GM23338 (cell line): Measurements from ENCODE around the gene ZNF516. TPM values are rescaled to one million over a fixed set of nuclear protein-coding genes. Genes with fewer than 3 reads are reported as not detected.

Experiments used
- ATAC-seq: fragments of 200-7000 bp; cut with Tn5 transposase; 3 replicates; pipeline ENCODE4 v1.9.1; 2020
- DNase-seq: peaks from one replicate; pipeline ENCODE4 v3.0.0-alpha.2; 2015; ENCODE audit warnings: low spot score
- H2AFZ ChIP-seq: fragments of 200-600 bp; sonication (generic); 2 replicates; pipeline ENCODE4 v1.8.0; 2016; ENCODE audit warnings: antibody characterized with exemption, mild to moderate bottlenecking, moderate library complexity
- H3F3A ChIP-seq: fragments of 200-600 bp; sonication (generic); replicated peaks from 2 replicates; pipeline ENCODE4 v1.8.0; 2017; ENCODE audit warnings: antibody characterized with exemption, mixed run types, low read depth
- H3K27ac ChIP-seq: fragments of 200-600 bp; sonication (generic); 2 replicates; pipeline ENCODE4 v1.6.1; 2016; ENCODE audit warnings: low read depth
- H3K27me3 ChIP-seq: fragments of 200-600 bp; sonication (generic); 2 replicates; pipeline ENCODE4 v1.8.0; 2016; ENCODE audit warnings: mild to moderate bottlenecking, mixed run types, moderate library complexity; ENCODE audit not compliant: insufficient read depth
- H3K36me3 ChIP-seq: fragments of 200-600 bp; sonication (generic); 2 replicates; pipeline ENCODE4 v1.8.0; 2016; ENCODE audit warnings: mild to moderate bottlenecking; ENCODE audit not compliant: insufficient read depth
- H3K4me1 ChIP-seq: fragments of 200-600 bp; sonication (generic); 2 replicates; pipeline ENCODE4 v1.8.0; 2016; ENCODE audit warnings: mild to moderate bottlenecking, moderate library complexity; ENCODE audit not compliant: insufficient read depth
- H3K4me2 ChIP-seq: fragments of 200-600 bp; sonication (generic); 2 replicates; pipeline ENCODE4 v1.7.1; 2017; ENCODE audit warnings: mixed run types
- H3K4me3 ChIP-seq: fragments of 200-600 bp; sonication (generic); 2 replicates; pipeline ENCODE4 v1.6.1; 2016; ENCODE audit warnings: mixed run types
- H3K79me2 ChIP-seq: fragments of 200-600 bp; sonication (generic); replicated peaks from 2 replicates; pipeline ENCODE4 v1.8.0; 2017; ENCODE audit warnings: mild to moderate bottlenecking; ENCODE audit not compliant: insufficient read depth
- H3K9me2 ChIP-seq: fragments of 200-600 bp; sonication (generic); 2 replicates; pipeline ENCODE4 v1.8.0; 2017; ENCODE audit not compliant: insufficient read depth
- H4K20me1 ChIP-seq: fragments of 200-600 bp; sonication (generic); replicated peaks from 2 replicates; pipeline ENCODE4 v1.8.0; 2017; ENCODE audit warnings: mild to moderate bottlenecking; ENCODE audit not compliant: insufficient read depth
- H3K27ac Mint-ChIP-seq: 2 replicates; pipeline ENCODE4 v1.8.0; 2020; ENCODE audit warnings: inconsistent platforms, mild to moderate bottlenecking, moderate library complexity, mixed read lengths
- H3K27me3 Mint-ChIP-seq: 3 replicates; pipeline ENCODE4 v1.8.0; 2022; ENCODE audit warnings: low read depth, mild to moderate bottlenecking, moderate library complexity, mixed read lengths, inconsistent platforms; ENCODE audit not compliant: insufficient read depth, poor library complexity
- H3K36me3 Mint-ChIP-seq: 3 replicates; pipeline ENCODE4 v1.8.0; 2021; ENCODE audit warnings: low read depth, mild to moderate bottlenecking, inconsistent platforms, moderate library complexity, mixed read lengths
- H3K4me1 Mint-ChIP-seq: 3 replicates; pipeline ENCODE4 v1.8.0; 2020; ENCODE audit warnings: mild to moderate bottlenecking, inconsistent platforms, mixed read lengths
- H3K4me3 Mint-ChIP-seq: 3 replicates; pipeline ENCODE4 v1.8.0; 2021; ENCODE audit warnings: moderate library complexity, mild to moderate bottlenecking, inconsistent platforms, mixed read lengths
- H3K9me3 Mint-ChIP-seq: 3 replicates; pipeline ENCODE4 v1.8.0; 2020; ENCODE audit warnings: moderate library complexity, mild to moderate bottlenecking, inconsistent platforms, mixed read lengths
- CREB1 ChIP-seq: fragments of 250-450 bp; sonication (Bioruptor Pico); IDR thresholded peaks from 2 replicates; pipeline ENCODE4 v1.5.0; 2020; ENCODE audit warnings: low read depth, mild to moderate bottlenecking, moderate library complexity
- EZH2 ChIP-seq: fragments of 200-600 bp; sonication (generic); IDR thresholded peaks from one replicate; pipeline ENCODE4 v1.8.0; 2017; ENCODE audit warnings: antibody characterized with exemption, mild to moderate bottlenecking, low read depth; ENCODE audit not compliant: unreplicated experiment
- EZH2phosphoT487 ChIP-seq: fragments of 200-600 bp; sonication (generic); IDR thresholded peaks from one replicate; pipeline ENCODE4 v1.8.1; 2018; ENCODE audit warnings: antibody characterized with exemption; ENCODE audit not compliant: unreplicated experiment
- NANOG ChIP-seq: IDR thresholded peaks from 2 replicates; pipeline ENCODE4 v1.6.1; 2016; ENCODE audit warnings: antibody characterized with exemption, borderline replicate concordance
- POLR2AphosphoS5 ChIP-seq: IDR thresholded peaks from 2 replicates; pipeline ENCODE4 v1.6.1; 2016; ENCODE audit warnings: antibody characterized with exemption, low read depth
- STAT1 ChIP-seq: IDR thresholded peaks from one replicate; pipeline ENCODE4 v1.6.1; 2016; ENCODE audit warnings: antibody characterized with exemption; ENCODE audit not compliant: unreplicated experiment
- ZNF114 ChIP-seq: fragments of 250-450 bp; sonication (Bioruptor Pico); IDR thresholded peaks from 2 replicates; pipeline ENCODE4 v1.5.0; 2020; ENCODE audit warnings: mild to moderate bottlenecking, moderate library complexity
- ZNF331 ChIP-seq: fragments of 250-450 bp; sonication (Bioruptor Pico); IDR thresholded peaks from 2 replicates; pipeline ENCODE4 v1.5.0; 2020; ENCODE audit warnings: low read depth, mild to moderate bottlenecking, moderate library complexity
- polyA plus RNA-seq: library from polyadenylated mRNA; unstranded; fragments of >200 nt; fragmentation: Nextera tagmentation; extraction: Ambion mirVana; gene quantifications from 2 replicates; pipeline ENCODE4 v1.2.1, GENCODE V29; 2016
- total RNA-seq: library from RNA; depleted of rRNA; stranded (reverse); fragments of >200 nt; shearing (Covaris generic); gene quantifications from 2 replicates; pipeline ENCODE4 v1.2.3, GENCODE V29; 2014
- TF ChIP-seq, protein P1 (sequence below): IDR thresholded peaks from one replicate; pipeline ENCODE4 v1.6.1; 2018; ENCODE audit warnings: antibody characterized with exemption; ENCODE audit not compliant: unreplicated experiment
- TF ChIP-seq, protein P2 (sequence below), 2 experiments: fragments of 200-600 bp in 1 of 2; sonication (generic) in 1 of 2; conservative IDR thresholded peaks; 2 replicates each; pipeline versions ENCODE4 v1.5.1 to v1.6.1; 2016 to 2017; ENCODE audit warnings: antibody characterized with exemption in 2 of 2, low read depth in 2 of 2, mild to moderate bottlenecking in 2 of 2, moderate library complexity in 1 of 2

ZNF516 gene
- total and polyA plus RNA-seq, 2 experiments from 2014 or later: 11.9 to 24.2 TPM

DNA sequence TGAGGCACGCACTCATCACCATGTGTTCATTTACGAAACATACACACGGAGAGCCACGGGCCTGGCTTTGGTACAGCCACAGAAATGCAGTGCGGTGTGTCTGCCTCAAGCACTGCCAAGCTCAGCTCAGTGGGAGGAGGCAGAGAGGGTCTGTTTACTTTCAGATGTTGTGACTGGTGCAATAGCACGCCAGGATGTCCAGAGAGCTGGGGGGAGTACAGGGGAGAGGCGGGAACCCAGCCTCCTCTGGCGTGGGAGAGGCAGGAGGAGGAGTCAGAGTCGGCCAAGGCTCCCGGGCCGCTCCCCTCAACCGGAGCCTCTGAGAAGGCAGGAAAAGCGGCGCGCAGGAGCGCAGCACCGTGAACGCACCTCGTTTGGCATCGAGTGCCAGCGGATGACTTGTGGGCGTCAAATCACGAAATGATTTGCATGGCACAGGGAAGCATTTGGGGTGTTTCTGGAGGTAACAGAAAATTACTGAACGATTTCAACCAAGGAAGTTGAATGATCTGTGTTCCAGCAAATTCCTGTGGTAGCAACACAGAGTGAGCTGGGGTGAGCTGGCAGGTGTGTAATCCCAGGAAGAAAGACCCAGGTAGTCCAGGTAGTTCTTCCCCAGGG is 143.0 kb downstream of the ZNF516 start:
- Histone ChIP-seq H3K27me3 (no peaks in the 10 kb centered on the region), H3K4me2 (no peak overlapping the region), H4K20me1 (no peaks in the 10 kb centered on the region), H3K79me2 (no peaks in the 10 kb centered on the region), H3K9me2 (no peaks in the 10 kb centered on the region), H3F3A (0 out of 2 replicates have a peak, but pooled peaks cover 3% of the 10 kb centered on the region), H3K36me3 (no peaks in the 10 kb centered on the region), H2AFZ (no peak overlapping the region), H3K4me1 (no peaks in the 10 kb centered on the region), H3K27ac (no peak overlapping the region), H3K4me3 (no peak overlapping the region)
- Mint-ChIP-seq H3K27ac (no peak overlapping the region), H3K9me3 (peaks cover 13% of the 10 kb centered on the region), H3K36me3 (peaks cover 27% of the 10 kb centered on the region), H3K4me1 (peaks cover 9% of the 10 kb centered on the region), H3K4me3 (no peak overlapping the region), H3K27me3 (peaks cover 15% of the 10 kb centered on the region)
- peak; percentile 40 for DNase-seq
- TF ChIP-seq EZH2phosphoT487 (no peak), NANOG (no peak), ZNF331 (CRISPR knock-in tag) (no peak), POLR2AphosphoS5 (no peak), ZNF114 (no peak), CREB1 (no peak), STAT1 (no peak), EZH2 (no peak)
- TF ChIP-seq, protein P1, sequence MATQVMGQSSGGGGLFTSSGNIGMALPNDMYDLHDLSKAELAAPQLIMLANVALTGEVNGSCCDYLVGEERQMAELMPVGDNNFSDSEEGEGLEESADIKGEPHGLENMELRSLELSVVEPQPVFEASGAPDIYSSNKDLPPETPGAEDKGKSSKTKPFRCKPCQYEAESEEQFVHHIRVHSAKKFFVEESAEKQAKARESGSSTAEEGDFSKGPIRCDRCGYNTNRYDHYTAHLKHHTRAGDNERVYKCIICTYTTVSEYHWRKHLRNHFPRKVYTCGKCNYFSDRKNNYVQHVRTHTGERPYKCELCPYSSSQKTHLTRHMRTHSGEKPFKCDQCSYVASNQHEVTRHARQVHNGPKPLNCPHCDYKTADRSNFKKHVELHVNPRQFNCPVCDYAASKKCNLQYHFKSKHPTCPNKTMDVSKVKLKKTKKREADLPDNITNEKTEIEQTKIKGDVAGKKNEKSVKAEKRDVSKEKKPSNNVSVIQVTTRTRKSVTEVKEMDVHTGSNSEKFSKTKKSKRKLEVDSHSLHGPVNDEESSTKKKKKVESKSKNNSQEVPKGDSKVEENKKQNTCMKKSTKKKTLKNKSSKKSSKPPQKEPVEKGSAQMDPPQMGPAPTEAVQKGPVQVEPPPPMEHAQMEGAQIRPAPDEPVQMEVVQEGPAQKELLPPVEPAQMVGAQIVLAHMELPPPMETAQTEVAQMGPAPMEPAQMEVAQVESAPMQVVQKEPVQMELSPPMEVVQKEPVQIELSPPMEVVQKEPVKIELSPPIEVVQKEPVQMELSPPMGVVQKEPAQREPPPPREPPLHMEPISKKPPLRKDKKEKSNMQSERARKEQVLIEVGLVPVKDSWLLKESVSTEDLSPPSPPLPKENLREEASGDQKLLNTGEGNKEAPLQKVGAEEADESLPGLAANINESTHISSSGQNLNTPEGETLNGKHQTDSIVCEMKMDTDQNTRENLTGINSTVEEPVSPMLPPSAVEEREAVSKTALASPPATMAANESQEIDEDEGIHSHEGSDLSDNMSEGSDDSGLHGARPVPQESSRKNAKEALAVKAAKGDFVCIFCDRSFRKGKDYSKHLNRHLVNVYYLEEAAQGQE: no peak
- TF ChIP-seq, protein P2, sequence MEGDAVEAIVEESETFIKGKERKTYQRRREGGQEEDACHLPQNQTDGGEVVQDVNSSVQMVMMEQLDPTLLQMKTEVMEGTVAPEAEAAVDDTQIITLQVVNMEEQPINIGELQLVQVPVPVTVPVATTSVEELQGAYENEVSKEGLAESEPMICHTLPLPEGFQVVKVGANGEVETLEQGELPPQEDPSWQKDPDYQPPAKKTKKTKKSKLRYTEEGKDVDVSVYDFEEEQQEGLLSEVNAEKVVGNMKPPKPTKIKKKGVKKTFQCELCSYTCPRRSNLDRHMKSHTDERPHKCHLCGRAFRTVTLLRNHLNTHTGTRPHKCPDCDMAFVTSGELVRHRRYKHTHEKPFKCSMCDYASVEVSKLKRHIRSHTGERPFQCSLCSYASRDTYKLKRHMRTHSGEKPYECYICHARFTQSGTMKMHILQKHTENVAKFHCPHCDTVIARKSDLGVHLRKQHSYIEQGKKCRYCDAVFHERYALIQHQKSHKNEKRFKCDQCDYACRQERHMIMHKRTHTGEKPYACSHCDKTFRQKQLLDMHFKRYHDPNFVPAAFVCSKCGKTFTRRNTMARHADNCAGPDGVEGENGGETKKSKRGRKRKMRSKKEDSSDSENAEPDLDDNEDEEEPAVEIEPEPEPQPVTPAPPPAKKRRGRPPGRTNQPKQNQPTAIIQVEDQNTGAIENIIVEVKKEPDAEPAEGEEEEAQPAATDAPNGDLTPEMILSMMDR (conservative IDR thresholded peaks at IDR 0.05; ENCODE audit: low read depth in 2 of 2): no peak
- ATAC-seq: peak; percentile 35
